ENCODE results near the gene GLMN.

DNA sequence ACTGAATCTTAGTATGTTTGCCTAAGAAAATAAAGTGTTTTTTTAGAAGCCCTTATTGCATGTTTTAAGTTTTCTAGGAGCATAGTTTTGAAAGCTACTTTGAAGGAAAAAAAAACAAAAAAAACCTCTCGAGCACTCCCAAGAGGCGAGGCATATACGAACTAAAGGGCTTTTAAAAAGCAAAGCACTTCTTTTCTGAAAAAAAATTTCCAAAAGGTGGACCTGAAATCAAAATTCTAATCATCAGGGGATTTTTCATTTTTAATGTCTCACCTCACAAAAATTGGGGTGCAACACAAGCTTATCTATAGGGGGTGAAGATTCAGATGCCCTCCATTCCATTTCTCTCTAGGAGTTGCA, 594 bp downstream of the GLMN start:
- TF ChIP-seq CTCF (IDR thresholded peaks at IDR 0.05; ENCODE audit: insufficient read depth, low read depth, low read length) (peak; percentile 32), EZH2 (IDR thresholded peaks at IDR 0.05; ENCODE audit: insufficient read depth, low read length) (no peak)
